HepG2 (cell line): Measurements from ENCODE around the gene SMIM38. TPM values are rescaled to one million over a fixed set of nuclear protein-coding genes. Genes with fewer than 3 reads are reported as not detected.

Source experiments
- ATAC-seq: fragments of 200-7000 bp; cut with Tn5 transposase; 3 replicates; pipeline ENCODE4 v1.9.1; 2020; ENCODE audit warnings: mild to moderate bottlenecking, moderate library complexity
- BruUV-seq: library from RNA; stranded (reverse); fragments of 400-500 nt; replicated peaks from 2 replicates; lab custom pipeline; 2021; lab: Mats Ljungman, UMichigan
- CTCF ChIA-PET: fragments of 300-600 bp; formaldehyde crosslinking; extraction: SDS; loops from one replicate; lab custom pipeline; 2021; ENCODE audit warnings: low total read pairs, inconsistent platforms, low intra/inter-chr PET ratio; lab: Yijun Ruan, JAX
- POLR2A ChIA-PET: fragments of 350-600 bp; sonication (Branson Sonifier 250); formaldehyde crosslinking; loops from one replicate; lab custom pipeline; 2020; ENCODE audit warnings: antibody characterized with exemption, inconsistent platforms; lab: Yijun Ruan, JAX
- DNase-seq: peaks from one replicate; pipeline ENCODE4 v3.0.0-alpha.2; 2015; ENCODE audit warnings: low spot score
- FAIRE-seq: peaks from 3 replicates; lab custom pipeline; 2011; peaks lifted over from hg19 to GRCh38; lab: Jason Lieb, UNC
- H2AFZ ChIP-seq: one replicate; pipeline ENCODE4 v1.6.1; 2011; ENCODE audit warnings: low read length, inconsistent platforms
- H3K27ac ChIP-seq: fragments of 300-600 bp; 3 replicates; pipeline ENCODE4 v1.8.0; 2011; ENCODE audit warnings: mixed run types, mild to moderate bottlenecking, mixed read lengths, low read length, inconsistent platforms; ENCODE audit not compliant: insufficient read depth; ENCODE audit errors: extremely low read length
- H3K27me3 ChIP-seq, 2 experiments: fragments of 200-600 bp in 1 of 2; 2 replicates in 1 of 2; 3 replicates in 1 of 2; pipeline versions ENCODE4 v1.6.0 to v1.8.0; 2011; ENCODE audit warnings: low read length in 2 of 2, mild to moderate bottlenecking in 2 of 2, moderate library complexity in 2 of 2, inconsistent platforms in 1 of 2; ENCODE audit not compliant: insufficient read depth in 2 of 2, control insufficient read depth in 1 of 2
- H3K36me3 ChIP-seq, 2 experiments: fragments of 200-600 bp in 1 of 2; replicated peaks in 1 of 2; 2 replicates in 1 of 2; 3 replicates in 1 of 2; pipeline versions ENCODE4 v1.5.1 to v1.8.0; 2011; ENCODE audit warnings: low read length in 2 of 2, inconsistent platforms in 1 of 2; ENCODE audit not compliant: insufficient read depth in 2 of 2, control insufficient read depth in 1 of 2
- H3K4me1 ChIP-seq: 2 replicates; pipeline ENCODE4 v1.5.1; 2012; ENCODE audit warnings: low read length, inconsistent platforms; ENCODE audit not compliant: insufficient read depth
- H3K4me2 ChIP-seq: 2 replicates; pipeline ENCODE4 v1.6.0; 2011; ENCODE audit warnings: low read depth, low read length, inconsistent platforms
- H3K4me3 ChIP-seq, 3 experiments: fragments of 200-600 bp in 1 of 3; sonication (generic), shearing (Covaris generic) in 1 of 3; replicated peaks in 1 of 3; 2 replicates each; pipeline ENCODE4 v1.5.1; 2011 to 2016; ENCODE audit warnings: low read length in 3 of 3, inconsistent platforms in 2 of 3, low read depth in 2 of 3, mild to moderate bottlenecking in 2 of 3, control low read depth in 1 of 3, mixed read lengths in 1 of 3; ENCODE audit not compliant: insufficient read depth in 1 of 3
- H3K79me2 ChIP-seq: one replicate; pipeline ENCODE4 v1.6.1; 2011; ENCODE audit warnings: low read length, inconsistent platforms; ENCODE audit not compliant: insufficient read depth
- H3K9ac ChIP-seq: 2 replicates; pipeline ENCODE4 v1.6.0; 2011; ENCODE audit warnings: mild to moderate bottlenecking, low read depth, low read length, inconsistent platforms; ENCODE audit not compliant: insufficient read depth
- H3K9me3 ChIP-seq: 2 replicates; pipeline ENCODE4 v1.5.1; 2012; ENCODE audit warnings: mild to moderate bottlenecking, low read length
- H4K20me1 ChIP-seq: 2 replicates; pipeline ENCODE4 v1.6.0; 2011; ENCODE audit warnings: inconsistent platforms, mild to moderate bottlenecking, low read length, moderate library complexity; ENCODE audit not compliant: insufficient read depth
- NPAS2 ChIP-seq: sonication (generic); formaldehyde crosslinking; IDR thresholded peaks from 2 replicates; pipeline ENCODE4 v1.8.0; 2022; ENCODE audit warnings: mild to moderate bottlenecking, missing genetic modification reagents, borderline replicate concordance
- RFX5 ChIP-seq: IDR thresholded peaks from 2 replicates; pipeline ENCODE4 v1.6.1; 2011; ENCODE audit warnings: low read depth, low read length, improper control_type of control experiment
- THAP11 ChIP-seq: IDR thresholded peaks from 2 replicates; pipeline ENCODE4 v1.6.1; 2016; ENCODE audit warnings: missing biosample characterization, missing genetic modification reagents
- ZNF251 ChIP-seq: sonication (generic); formaldehyde crosslinking; IDR thresholded peaks from 2 replicates; pipeline ENCODE4 v1.9.0; 2021; ENCODE audit warnings: mild to moderate bottlenecking, missing genetic modification reagents
- ZNF276 ChIP-seq: sonication (generic); formaldehyde crosslinking; IDR thresholded peaks from 2 replicates; pipeline ENCODE4 v1.4.0; 2020; ENCODE audit warnings: mild to moderate bottlenecking, low read depth, missing genetic modification reagents
- ZNF724P ChIP-seq: sonication (generic); formaldehyde crosslinking; IDR thresholded peaks from 2 replicates; pipeline ENCODE4 v1.8.0; 2022; ENCODE audit warnings: missing genetic modification reagents, borderline replicate concordance
- WGBS: methylation state at CpG from one replicate; pipeline ENCODE4 v1.1.6; 2017; ENCODE audit warnings: low lambda C conversion rate; 5-methylcytosine and 5-hydroxymethylcytosine counted together
- in situ Hi-C: cut with HindIII; loops from 2 replicates; pipeline ENCODE4 v1.10.0; 2017; ENCODE audit warnings: low pct_unique_long_range_greater_than_20kb; ENCODE audit not compliant: extremely low pct_ligation_motif_present
- intact Hi-C: fragments of 100-400 bp; cut with micrococcal nuclease; formaldehyde crosslinking; loops from one replicate; pipeline ENCODE4 v1.10.0; 2022; ENCODE audit not compliant: unreplicated experiment
- polyA plus RNA-seq, 8 experiments: library from polyadenylated mRNA; depleted of rRNA in 3 of 8; stranded (reverse) in 7 of 8; unstranded in 1 of 8; fragments of >200 nt; fragmentation: Illumina TruSeq in 4 of 8; extraction: Trizol in 4 of 8; gene quantifications; 2 replicates each; pipeline versions ENCODE4 v1.2.1 to v1.2.3, GENCODE V29; 2011 to 2016; ENCODE audit warnings: low read depth in 4 of 8, missing spikeins in 1 of 8, mixed read lengths in 1 of 8; ENCODE audit not compliant: insufficient read depth in 1 of 8
- total RNA-seq, 5 experiments: library from RNA; depleted of rRNA; stranded (reverse); fragments of >200 nt; fragmentation: Illumina TruSeq; extraction: Trizol; gene quantifications; 2 replicates each; pipeline ENCODE4 v1.2.3, GENCODE V29; 2016; ENCODE audit warnings: low read depth in 1 of 5
- TF ChIP-seq, protein P1 (sequence below): sonication (generic); formaldehyde crosslinking; IDR thresholded peaks from 2 replicates; pipeline ENCODE4 v1.4.0; 2020; ENCODE audit warnings: mild to moderate bottlenecking, missing genetic modification reagents, borderline replicate concordance
- TF ChIP-seq, protein P2 (sequence below): sonication (generic); formaldehyde crosslinking; IDR thresholded peaks from 2 replicates; pipeline ENCODE4 v1.8.0; 2022; ENCODE audit warnings: mild to moderate bottlenecking, missing genetic modification reagents, borderline replicate concordance

The SMIM38 gene
- total and polyA plus RNA-seq, 2 of the 13 experiments (the other 11 are each of a cell fraction or from before 2014, with no cell fraction given): 0.30 to 0.40 TPM

GRCh38 chr11:69134957-69135356, 20.8 kb upstream of the SMIM38 start:
- no peak overlapping the region for H3K4me2 ChIP-seq
- no peaks in the 10 kb centered on the region for H3K36me3 ChIP-seq
- no peak for ATAC-seq
- TF ChIP-seq ZNF724P (no peak), ZNF276 (CRISPR knock-in tag) (no peak), RFX5 (no peak), NPAS2 (CRISPR knock-in tag) (no peak), THAP11 (CRISPR knock-in tag) (no peak), ZNF251 (CRISPR knock-in tag) (no peak)
- TF ChIP-seq, protein P1, sequence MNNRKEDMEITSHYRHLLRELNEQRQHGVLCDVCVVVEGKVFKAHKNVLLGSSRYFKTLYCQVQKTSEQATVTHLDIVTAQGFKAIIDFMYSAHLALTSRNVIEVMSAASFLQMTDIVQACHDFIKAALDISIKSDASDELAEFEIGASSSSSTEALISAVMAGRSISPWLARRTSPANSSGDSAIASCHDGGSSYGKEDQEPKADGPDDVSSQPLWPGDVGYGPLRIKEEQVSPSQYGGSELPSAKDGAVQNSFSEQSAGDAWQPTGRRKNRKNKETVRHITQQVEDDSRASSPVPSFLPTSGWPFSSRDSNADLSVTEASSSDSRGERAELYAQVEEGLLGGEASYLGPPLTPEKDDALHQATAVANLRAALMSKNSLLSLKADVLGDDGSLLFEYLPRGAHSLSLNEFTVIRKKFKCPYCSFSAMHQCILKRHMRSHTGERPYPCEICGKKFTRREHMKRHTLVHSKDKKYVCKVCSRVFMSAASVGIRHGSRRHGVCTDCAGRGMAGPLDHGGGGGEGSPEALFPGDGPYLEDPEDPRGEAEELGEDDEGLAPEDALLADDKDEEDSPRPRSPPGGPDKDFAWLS (CRISPR knock-in tag): no peak
- TF ChIP-seq, protein P2, sequence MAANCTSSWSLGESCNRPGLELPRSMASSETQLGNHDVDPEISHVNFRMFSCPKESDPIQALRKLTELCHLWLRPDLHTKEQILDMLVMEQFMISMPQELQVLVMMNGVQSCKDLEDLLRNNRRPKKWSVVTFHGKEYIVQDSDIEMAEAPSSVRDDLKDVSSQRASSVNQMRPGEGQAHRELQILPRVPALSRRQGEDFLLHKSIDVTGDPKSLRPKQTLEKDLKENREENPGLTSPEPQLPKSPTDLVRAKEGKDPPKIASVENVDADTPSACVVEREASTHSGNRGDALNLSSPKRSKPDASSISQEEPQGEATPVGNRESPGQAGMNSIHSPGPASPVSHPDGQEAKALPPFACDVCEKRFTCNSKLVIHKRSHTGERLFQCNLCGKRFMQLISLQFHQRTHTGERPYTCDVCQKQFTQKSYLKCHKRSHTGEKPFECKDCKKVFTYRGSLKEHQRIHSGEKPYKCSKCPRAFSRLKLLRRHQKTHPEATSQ: no peak
- peaks cover 22% of the 10 kb centered on the region for H3K4me1 ChIP-seq
- H2AFZ ChIP-seq: no peak overlapping the region
- H3K27ac ChIP-seq: no peak overlapping the region
- FAIRE-seq: no peak
- no peak for DNase-seq
- CTCF ChIA-PET: no interaction called here
- in situ Hi-C loops: no loop called here
- no peak overlapping the region for H3K4me3 ChIP-seq
- 56% methylated on average over 8 of the region's 8 CpGs for WGBS
- H4K20me1 ChIP-seq: no peaks in the 10 kb centered on the region
- peaks cover 5% of the 10 kb centered on the region; the same call in 1 of the 2 replicates for H3K9me3 ChIP-seq
- H3K79me2 ChIP-seq: no peaks in the 10 kb centered on the region
- intact Hi-C loops: loop anchor here (5.0 kb wide), 1 partner anchor 507 kb away; the partner anchor contains the start of gene CCND1
- no TSS peak for BruUV-seq
- peaks cover 0 to 2% of the 10 kb centered on the region in 2 experiments; a peak in 1 of 5 replicates for H3K27me3 ChIP-seq
- POLR2A ChIA-PET: no interaction called here
- no peak overlapping the region for H3K9ac ChIP-seq
